Measurements from ENCODE around the gene AKNAD1.
"Not testable (repeated sequence)": the region's sequence is repeated elsewhere in the genome, so short reads cannot be mapped to it uniquely, and the experiment has no call there.

The AKNAD1 gene

DNA sequence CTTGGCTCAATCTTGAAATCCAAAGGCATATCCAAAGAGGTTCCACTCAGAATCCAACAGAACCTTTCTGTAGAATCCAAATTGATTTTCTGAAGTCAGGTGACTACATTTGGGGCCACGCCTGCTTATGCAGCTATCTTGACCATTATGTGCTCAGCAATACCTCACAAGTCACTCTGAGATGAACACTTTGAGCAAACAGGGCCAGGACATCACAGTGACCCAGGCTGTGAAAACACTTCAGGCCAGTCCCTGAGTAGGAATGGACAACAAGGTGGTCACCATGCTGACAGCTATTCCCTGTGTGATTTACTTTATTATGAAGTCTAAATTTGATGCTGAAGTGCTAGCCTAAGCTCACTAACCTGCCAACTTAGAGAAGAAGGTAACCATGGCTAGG lies at the start of gene AKNAD1:
Gene AKNAD1 (minus strand): TSS at position 101 of the 400 bp plus-strand sequence. CDS start 4,430 bp downstream, outside the sequence.
- DNase-seq = no peak

DNA sequence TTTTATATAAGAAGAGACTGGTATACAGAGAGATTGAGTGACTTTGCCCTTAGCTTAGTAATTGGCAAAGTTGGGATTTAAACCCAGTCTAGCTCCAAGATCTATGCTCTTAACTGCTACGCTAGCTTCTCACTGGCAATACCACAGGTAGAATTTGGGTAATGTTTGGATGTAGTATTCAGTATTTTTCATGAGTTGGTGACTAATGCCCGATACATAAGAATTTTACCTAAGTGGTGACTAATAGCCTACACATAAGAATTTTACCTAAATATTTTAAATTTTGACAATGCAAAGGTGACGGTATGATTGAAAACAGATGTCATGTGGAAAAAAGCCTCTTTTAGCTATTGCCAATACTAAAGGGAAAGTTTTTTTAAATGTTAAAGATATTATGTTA lies 44.2 kb upstream of the AKNAD1 start:
- DNase-seq = no peak

DNA sequence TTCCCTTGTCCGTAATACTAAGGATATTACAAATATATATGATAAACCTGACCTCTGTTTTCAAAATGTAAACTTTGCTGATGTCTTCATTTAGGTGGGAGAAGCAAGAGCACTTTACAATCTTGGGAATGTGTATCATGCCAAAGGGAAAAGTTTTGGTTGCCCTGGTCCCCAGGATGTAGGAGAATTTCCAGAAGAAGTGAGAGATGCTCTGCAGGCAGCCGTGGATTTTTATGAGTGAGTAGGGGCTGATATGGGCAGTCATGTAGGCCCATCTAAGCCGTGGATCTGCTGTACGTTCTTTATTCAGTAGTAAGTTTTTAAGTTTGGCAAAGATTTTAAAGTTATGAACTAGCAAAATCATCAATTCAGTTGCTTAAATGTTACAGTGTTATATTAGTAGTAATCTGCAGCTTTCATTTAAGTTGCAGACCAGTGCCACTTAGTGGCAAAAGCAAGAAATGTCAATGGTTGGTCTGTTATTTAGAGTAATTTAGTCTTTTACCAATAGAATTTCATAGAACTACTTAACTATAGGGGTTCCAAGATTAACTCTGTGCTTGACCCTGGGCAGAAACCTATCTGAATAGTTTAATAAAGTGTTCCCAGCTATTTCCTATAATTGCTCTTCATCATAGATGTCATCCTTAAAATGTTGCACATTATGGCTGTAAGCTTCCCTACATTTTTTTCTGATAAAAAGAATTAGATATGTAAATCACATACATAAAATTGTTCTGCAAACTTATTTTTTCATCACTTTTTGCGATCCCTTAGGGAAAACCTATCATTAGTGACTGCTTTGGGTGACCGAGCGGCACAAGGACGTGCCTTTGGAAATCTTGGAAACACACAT lies 41.2 kb upstream of the AKNAD1 start:
- peak in 12 of 56 donors; percentile 5 to 52 (median 28) for DNase-seq

DNA sequence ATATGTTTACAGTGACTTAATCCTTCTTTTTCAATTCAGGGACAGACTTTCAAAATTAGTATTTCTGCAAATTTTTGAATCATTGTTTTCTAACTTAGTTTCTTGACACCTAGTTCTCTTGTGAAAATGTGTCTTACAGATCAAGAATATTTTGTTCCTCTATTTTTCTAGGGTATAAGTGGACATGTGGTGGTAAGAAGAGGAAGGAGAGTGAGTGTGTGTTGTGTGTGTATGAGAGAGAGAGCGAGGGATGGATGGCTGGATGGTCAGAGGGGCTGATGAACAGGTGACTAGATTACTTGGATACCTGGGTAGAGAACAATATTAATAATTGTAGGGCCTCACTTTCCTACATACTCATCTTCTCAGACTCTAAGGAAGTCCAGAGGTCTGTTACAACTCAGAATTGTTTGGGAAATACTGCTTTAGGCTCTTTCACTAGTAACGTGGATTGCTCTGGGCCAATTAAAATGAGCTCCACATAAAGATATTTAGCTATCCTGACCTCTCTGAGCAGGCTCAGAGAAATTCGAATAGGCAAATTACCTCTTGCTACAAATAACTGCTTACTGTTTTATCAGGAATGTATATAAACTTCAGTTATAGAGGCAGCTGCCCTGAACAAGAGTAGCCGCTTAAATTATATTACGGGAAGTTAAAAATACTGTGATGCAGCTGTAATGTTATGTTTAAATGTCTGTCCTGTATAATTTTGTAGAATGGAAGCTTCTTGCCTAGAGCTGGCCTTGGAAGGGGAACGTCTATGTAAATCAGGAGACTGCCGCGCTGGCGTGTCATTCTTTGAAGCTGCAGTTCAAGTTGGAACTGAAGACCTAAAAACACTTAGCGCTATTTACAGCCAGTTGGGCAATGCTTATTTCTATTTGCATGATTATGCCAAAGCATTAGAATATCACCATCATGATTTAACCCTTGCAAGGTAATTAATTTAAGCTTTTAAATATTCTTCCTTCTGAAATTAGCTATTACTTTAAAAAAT lies 39.6 kb upstream of the AKNAD1 start:
- peak in 20 of 56 donors; percentile 3 to 47 (median 22) for DNase-seq

- no peak for DNase-seq
Measured at GRCh38 chr1:108893141-108893530, 36.2 kb upstream of the AKNAD1 start.

- DNase-seq = no peak
Measured at GRCh38 chr1:108892356-108893140, 35.7 kb upstream of the AKNAD1 start.

- no peak for DNase-seq
Measured at GRCh38 chr1:108889706-108890384, 33.0 kb upstream of the AKNAD1 start.

GRCh38 chr1:108889006-108889645 lies 32.2 kb upstream of the AKNAD1 start:
- not testable (repeated sequence) for DNase-seq

DNA sequence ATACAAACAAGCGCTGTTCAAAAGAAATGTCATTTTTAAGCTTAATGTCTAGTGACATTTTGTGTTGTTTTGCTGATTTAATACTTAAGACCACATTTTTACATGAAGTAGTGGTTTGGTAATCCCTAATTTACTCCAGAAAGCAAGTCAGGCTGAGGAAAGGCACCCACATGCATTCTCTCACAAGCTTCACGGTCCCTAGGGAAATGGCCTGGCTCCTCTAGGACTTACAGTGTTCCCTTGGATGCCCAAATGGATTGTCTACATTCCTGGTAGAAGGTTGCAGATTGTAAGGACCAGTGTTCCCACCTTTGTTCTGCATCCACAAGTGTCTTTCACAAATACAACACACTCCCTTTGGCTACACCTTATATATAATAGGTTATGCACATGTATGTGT lies 29.4 kb upstream of the AKNAD1 start:
- no peak for DNase-seq

GRCh38 chr1:108884968-108885367 lies 28.1 kb upstream of the AKNAD1 start:
- DNase-seq = no peak

DNA sequence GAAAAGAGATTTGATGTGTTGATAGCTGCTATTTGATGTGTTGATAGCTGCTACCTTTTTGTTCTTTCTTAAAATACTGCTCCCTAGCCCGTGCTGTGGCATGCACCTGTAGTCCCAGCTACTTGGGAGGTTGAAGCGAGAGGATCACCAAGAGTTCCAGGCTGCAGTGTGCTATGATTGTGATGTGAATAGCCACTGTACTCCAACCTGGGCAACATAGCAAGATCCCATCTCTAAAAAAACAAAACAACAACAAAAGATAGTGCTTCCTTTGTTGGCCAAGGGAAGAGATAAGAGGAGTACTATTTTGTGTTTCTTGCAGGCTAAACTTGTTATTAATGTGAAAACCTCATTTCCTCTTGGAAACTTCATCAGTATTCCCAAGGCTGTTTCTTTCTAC lies 25.9 kb upstream of the AKNAD1 start:
- DNase-seq = no peak

- DNase-seq = no peak
Measured at GRCh38 chr1:108881369-108881768, 24.5 kb upstream of the AKNAD1 start.

- no peak for DNase-seq
Measured at GRCh38 chr1:108880850-108881249, 24.0 kb upstream of the AKNAD1 start.

GRCh38 chr1:108878678-108879077 lies 21.8 kb upstream of the AKNAD1 start:
- peak in 1 of 56 donors; percentile 5 for DNase-seq

GRCh38 chr1:108878160-108878469 lies 21.2 kb upstream of the AKNAD1 start:
- no peak for DNase-seq

DNA sequence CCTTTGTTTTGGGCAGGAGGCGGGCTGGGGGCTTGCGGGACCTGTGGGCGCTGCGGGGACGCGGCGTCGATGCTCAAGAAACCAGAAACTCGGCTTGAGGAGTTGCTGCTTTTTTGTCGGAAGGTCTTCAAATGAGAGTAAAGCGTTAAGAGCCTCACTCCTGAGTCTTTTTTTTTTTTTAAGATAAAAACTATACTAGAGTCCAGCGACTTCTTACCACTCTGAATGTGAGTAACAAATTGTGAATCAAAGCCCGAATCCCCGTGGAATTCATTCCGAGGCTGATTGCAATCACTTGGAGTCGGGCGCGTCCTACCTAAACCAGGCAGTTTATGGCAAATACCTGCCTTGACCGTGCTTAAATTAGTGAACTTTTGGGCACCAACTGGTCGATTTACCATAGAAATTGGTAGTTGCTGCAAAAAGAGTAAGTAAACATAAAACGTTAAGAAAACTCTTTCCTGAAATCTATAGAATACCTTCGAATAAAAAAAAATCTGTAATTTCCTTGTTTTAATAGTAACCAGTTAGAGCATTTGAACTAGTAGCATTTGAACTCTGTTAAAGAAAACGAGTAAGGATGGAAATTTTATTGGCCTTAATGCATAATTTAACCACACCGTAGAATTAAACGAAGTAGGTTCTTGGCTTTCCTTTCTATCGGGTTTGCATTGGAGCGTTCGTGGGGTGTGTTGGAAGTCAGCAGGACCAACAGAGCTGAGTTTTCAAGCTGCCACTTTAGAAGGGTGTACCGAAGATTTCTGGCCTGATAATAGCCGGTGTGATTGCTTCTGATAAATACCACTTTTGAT lies 20.7 kb upstream of the AKNAD1 start:
- peak in 13 of 56 donors; percentile 4 to 61 (median 16) for DNase-seq

- DNase-seq = no peak
Measured at GRCh38 chr1:108871050-108871724, 14.3 kb upstream of the AKNAD1 start.

DNA sequence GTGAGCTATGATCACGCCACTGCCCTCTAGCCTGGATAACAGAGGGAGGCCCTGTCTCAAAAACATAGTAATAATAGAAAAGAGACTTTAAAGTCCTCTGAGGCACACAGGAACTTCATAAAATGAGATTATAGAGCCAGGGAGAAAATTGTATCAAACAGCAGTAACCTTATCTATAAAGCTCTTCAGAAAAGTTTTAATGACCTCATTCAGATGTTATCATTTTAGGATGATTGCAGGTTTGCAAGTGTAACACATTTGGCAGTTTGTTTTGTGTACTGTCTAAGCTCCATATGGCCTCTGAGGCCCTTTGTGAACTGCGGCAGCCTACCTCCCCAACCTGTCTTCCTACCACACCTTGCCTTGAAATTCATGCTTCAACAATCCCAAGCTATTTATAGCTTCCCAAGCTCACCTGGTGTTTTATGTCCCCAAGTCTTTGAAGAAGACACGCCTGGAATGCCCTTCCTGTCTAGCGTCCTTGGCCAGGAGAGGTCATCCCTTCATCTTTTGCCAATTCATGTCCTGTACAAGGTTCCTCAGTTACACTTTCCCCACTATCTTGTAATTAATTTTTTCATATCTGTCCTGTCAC lies 8.5 kb upstream of the AKNAD1 start:
- no peak for DNase-seq
